Astrocyte (in vitro differentiated cells and primary cell): ENCODE data around the gene PDE1A. TPM values are rescaled to one million over a fixed set of nuclear protein-coding genes. Genes with fewer than 3 reads are reported as not detected.

Experiments used
- DNase-seq: peaks from one replicate; pipeline ENCODE4 v3.0.0-alpha.2; 2010; ENCODE audit warnings: low read depth
- FAIRE-seq: peaks from 2 replicates; lab custom pipeline; 2011; peaks lifted over from hg19 to GRCh38; lab: Jason Lieb, UNC
- H2AFZ ChIP-seq: 2 replicates; pipeline ENCODE4 v1.6.0; 2012; ENCODE audit warnings: low read depth, low read length, inconsistent platforms
- H3K27ac ChIP-seq: 2 replicates; pipeline ENCODE4 v1.5.1; 2011; ENCODE audit warnings: low read depth, low read length, inconsistent platforms
- H3K27me3 ChIP-seq: 2 replicates; pipeline ENCODE4 v1.6.0; 2011; ENCODE audit warnings: low read length, inconsistent platforms; ENCODE audit not compliant: insufficient read depth
- H3K36me3 ChIP-seq: 2 replicates; pipeline ENCODE4 v1.5.1; 2011; ENCODE audit warnings: low read length, inconsistent platforms; ENCODE audit not compliant: insufficient read depth
- H3K4me1 ChIP-seq: 2 replicates; pipeline ENCODE4 v1.5.1; 2011; ENCODE audit warnings: low read length, inconsistent platforms; ENCODE audit not compliant: insufficient read depth
- H3K4me2 ChIP-seq: 2 replicates; pipeline ENCODE4 v1.6.0; 2012; ENCODE audit warnings: low read length, inconsistent platforms
- H3K4me3 ChIP-seq: 2 replicates; pipeline ENCODE4 v1.5.1; 2011; ENCODE audit warnings: low read depth, mild to moderate bottlenecking, low read length, inconsistent platforms; ENCODE audit not compliant: insufficient read depth
- H3K79me2 ChIP-seq: 2 replicates; pipeline ENCODE4 v1.6.0; 2012; ENCODE audit warnings: mild to moderate bottlenecking, low read length, inconsistent platforms; ENCODE audit not compliant: insufficient read depth
- H3K9ac ChIP-seq: 2 replicates; pipeline ENCODE4 v1.6.0; 2012; ENCODE audit warnings: mild to moderate bottlenecking, low read length, inconsistent platforms
- H3K9me3 ChIP-seq: 2 replicates; pipeline ENCODE4 v1.5.1; 2012; ENCODE audit warnings: low read depth, mild to moderate bottlenecking, low read length, inconsistent platforms; ENCODE audit not compliant: insufficient read depth
- H4K20me1 ChIP-seq: 2 replicates; pipeline ENCODE4 v1.6.0; 2012; ENCODE audit warnings: low read length, inconsistent platforms; ENCODE audit not compliant: insufficient read depth
- H3K27ac Mint-ChIP-seq: one replicate; pipeline ENCODE4 v1.8.0; 2021; ENCODE audit warnings: mild to moderate bottlenecking, mixed read lengths; ENCODE audit not compliant: unreplicated experiment
- H3K27me3 Mint-ChIP-seq: one replicate; pipeline ENCODE4 v1.8.0; 2021; ENCODE audit warnings: low read depth, mixed read lengths; ENCODE audit not compliant: unreplicated experiment
- H3K36me3 Mint-ChIP-seq: one replicate; pipeline ENCODE4 v1.8.0; 2021; ENCODE audit warnings: low read depth, mixed read lengths; ENCODE audit not compliant: unreplicated experiment
- H3K4me1 Mint-ChIP-seq: one replicate; pipeline ENCODE4 v1.8.0; 2021; ENCODE audit warnings: low read depth, mixed read lengths; ENCODE audit not compliant: unreplicated experiment
- H3K4me3 Mint-ChIP-seq: one replicate; pipeline ENCODE4 v1.8.0; 2021; ENCODE audit warnings: mild to moderate bottlenecking, moderate library complexity, mixed read lengths; ENCODE audit not compliant: unreplicated experiment
- H3K9me3 Mint-ChIP-seq: one replicate; pipeline ENCODE4 v1.8.0; 2021; ENCODE audit warnings: mild to moderate bottlenecking, mixed read lengths; ENCODE audit not compliant: unreplicated experiment
- CTCF ChIP-seq: IDR thresholded peaks from 2 replicates; pipeline ENCODE4 v1.5.1; 2011; ENCODE audit warnings: low read depth, mild to moderate bottlenecking, inconsistent platforms, low read length, moderate library complexity; ENCODE audit not compliant: insufficient read depth
- EZH2 ChIP-seq: IDR thresholded peaks from 2 replicates; pipeline ENCODE4 v1.6.1; 2012; ENCODE audit warnings: mild to moderate bottlenecking, low read length, inconsistent platforms; ENCODE audit not compliant: insufficient read depth
- total RNA-seq: library from RNA; stranded (reverse); gene quantifications from 2 replicates; pipeline ENCODE4 v1.2.1, GENCODE V29; 2021

The PDE1A gene
- total RNA-seq, 1 donor from 2014 or later = 0.32 TPM

DNA sequence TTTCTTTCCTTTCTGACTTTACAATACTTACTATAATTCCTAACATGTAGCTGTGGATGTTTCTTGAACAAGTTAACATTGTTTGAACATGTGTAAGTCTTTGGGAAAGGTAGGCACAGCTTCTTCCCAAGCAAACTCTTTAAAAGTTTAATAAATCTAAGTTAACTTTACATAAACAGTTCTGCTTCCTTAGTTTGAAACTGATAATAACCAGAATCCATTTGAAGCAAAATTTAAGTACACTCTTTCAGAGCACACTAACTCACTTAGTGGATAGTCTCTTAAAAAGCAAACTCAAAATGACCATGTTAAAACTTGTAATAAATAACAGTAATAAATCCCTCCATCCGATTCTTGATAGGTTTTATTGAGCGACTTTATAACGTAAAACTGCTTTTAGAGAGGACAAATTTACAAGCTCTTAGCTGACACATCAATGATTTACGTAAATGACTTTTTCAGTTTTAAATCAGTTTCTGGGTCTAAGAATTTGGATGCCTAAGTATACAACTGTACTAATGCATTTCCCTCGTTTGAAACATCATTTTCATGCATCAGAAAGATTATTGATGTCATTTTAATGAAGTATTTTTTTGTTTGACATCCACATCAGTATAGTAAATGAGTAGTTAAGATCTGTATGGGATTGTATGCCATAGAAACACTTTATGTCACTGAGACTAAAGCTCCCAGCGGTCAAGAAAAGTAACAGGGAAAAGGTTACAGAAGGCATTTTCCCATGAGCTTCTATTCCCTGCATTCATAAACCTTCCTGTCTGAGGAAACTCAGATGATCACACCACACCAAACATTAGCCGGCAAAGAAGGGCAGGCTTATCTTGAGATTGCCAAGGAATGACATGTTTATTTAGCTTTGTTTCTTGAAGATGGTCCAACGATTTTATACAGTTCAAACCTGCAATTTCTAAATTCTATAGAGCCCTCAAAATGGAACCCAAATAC is 67.5 kb downstream of the PDE1A start:
- no peak overlapping the region for H2AFZ ChIP-seq

GRCh38 chr2:182358601-182359000 is 68.2 kb downstream of the PDE1A start:
- Histone ChIP-seq H3K4me1 (no peaks in the 10 kb centered on the region), H3K4me3 (no peak overlapping the region), H3K79me2 (no peaks in the 10 kb centered on the region), H3K27me3 (no peaks in the 10 kb centered on the region), H3K36me3 (no peaks in the 10 kb centered on the region), H2AFZ (no peak overlapping the region), H3K4me2 (no peak overlapping the region), H3K27ac (no peak overlapping the region), H3K9ac (no peak overlapping the region), H4K20me1 (no peaks in the 10 kb centered on the region), H3K9me3 (no peaks in the 10 kb centered on the region)
- Mint-ChIP-seq H3K4me3 (no peak overlapping the region), H3K4me1 (no peaks in the 10 kb centered on the region), H3K27me3 (no peaks in the 10 kb centered on the region), H3K27ac (no peak overlapping the region), H3K36me3 (no peaks in the 10 kb centered on the region), H3K9me3 (no peaks in the 10 kb centered on the region)
- TF ChIP-seq EZH2 (no peak), CTCF (no peak)
- DNase-seq = no peak
- no peak for FAIRE-seq

More for the DNA sequence above, 67.5 kb downstream of the PDE1A start:
- Histone ChIP-seq H3K9ac (no peak overlapping the region), H4K20me1 (no peaks in the 10 kb centered on the region), H3K4me2 (no peak overlapping the region), H3K27me3 (no peaks in the 10 kb centered on the region), H3K4me1 (no peaks in the 10 kb centered on the region), H3K9me3 (no peaks in the 10 kb centered on the region), H3K36me3 (no peaks in the 10 kb centered on the region), H3K4me3 (no peak overlapping the region), H3K27ac (no peak overlapping the region), H3K79me2 (no peaks in the 10 kb centered on the region)
- H3K9me3 Mint-ChIP-seq = no peaks in the 10 kb centered on the region
- no peak overlapping the region for H3K4me3 Mint-ChIP-seq
- H3K36me3 Mint-ChIP-seq = no peaks in the 10 kb centered on the region
- no peaks in the 10 kb centered on the region for H3K27me3 Mint-ChIP-seq
- FAIRE-seq = peak; percentile 5
- DNase-seq = peak; percentile 56
- no peak overlapping the region for H3K27ac Mint-ChIP-seq
- no peak for TF ChIP-seq CTCF
- TF ChIP-seq EZH2 = no peak
- H3K4me1 Mint-ChIP-seq = no peaks in the 10 kb centered on the region

DNA sequence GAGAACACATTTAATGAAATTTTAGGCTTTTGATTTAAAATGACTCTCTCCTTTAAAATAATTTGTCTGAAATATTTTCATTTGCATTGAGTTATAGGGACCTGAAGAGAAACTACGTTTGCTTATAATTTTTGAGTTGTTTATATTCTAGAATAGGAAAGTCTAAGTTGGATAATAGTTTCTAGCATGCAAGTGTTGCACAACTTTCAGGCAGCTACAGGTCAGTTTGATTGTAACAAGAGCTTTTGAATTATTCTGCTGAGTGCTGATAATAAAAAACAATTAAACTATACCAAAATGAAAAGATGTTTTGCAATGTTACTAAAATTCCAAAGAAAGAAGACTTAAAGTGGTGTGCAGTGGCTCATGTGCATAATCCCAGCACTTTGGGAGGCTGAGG is 71.0 kb downstream of the PDE1A start:
- no peak for DNase-seq

More for the DNA sequence above, 71.0 kb downstream of the PDE1A start:
- Mint-ChIP-seq H3K4me3 (no peak overlapping the region), H3K4me1 (no peaks in the 10 kb centered on the region), H3K27me3 (no peaks in the 10 kb centered on the region), H3K36me3 (no peaks in the 10 kb centered on the region), H3K27ac (no peak overlapping the region), H3K9me3 (no peaks in the 10 kb centered on the region)
- H4K20me1 ChIP-seq = no peaks in the 10 kb centered on the region
- H3K4me3 ChIP-seq = no peak overlapping the region
- no peaks in the 10 kb centered on the region for H3K36me3 ChIP-seq
- no peak for TF ChIP-seq EZH2
- FAIRE-seq = no peak
- no peak overlapping the region for H2AFZ ChIP-seq
- no peak overlapping the region for H3K27ac ChIP-seq
- H3K79me2 ChIP-seq = no peaks in the 10 kb centered on the region
- no peaks in the 10 kb centered on the region for H3K27me3 ChIP-seq
- H3K4me1 ChIP-seq = no peaks in the 10 kb centered on the region
- no peak overlapping the region for H3K9ac ChIP-seq
- no peaks in the 10 kb centered on the region for H3K9me3 ChIP-seq
- H3K4me2 ChIP-seq = no peak overlapping the region
